Measurements from ENCODE around the gene ADCYAP1R1. TPM values are rescaled to one million over a fixed set of nuclear protein-coding genes. Genes with fewer than 3 reads are reported as not detected.

ADCYAP1R1 gene
- polyA plus RNA-seq, 3 donors = not detected

- TF ChIP-seq, protein P1, sequence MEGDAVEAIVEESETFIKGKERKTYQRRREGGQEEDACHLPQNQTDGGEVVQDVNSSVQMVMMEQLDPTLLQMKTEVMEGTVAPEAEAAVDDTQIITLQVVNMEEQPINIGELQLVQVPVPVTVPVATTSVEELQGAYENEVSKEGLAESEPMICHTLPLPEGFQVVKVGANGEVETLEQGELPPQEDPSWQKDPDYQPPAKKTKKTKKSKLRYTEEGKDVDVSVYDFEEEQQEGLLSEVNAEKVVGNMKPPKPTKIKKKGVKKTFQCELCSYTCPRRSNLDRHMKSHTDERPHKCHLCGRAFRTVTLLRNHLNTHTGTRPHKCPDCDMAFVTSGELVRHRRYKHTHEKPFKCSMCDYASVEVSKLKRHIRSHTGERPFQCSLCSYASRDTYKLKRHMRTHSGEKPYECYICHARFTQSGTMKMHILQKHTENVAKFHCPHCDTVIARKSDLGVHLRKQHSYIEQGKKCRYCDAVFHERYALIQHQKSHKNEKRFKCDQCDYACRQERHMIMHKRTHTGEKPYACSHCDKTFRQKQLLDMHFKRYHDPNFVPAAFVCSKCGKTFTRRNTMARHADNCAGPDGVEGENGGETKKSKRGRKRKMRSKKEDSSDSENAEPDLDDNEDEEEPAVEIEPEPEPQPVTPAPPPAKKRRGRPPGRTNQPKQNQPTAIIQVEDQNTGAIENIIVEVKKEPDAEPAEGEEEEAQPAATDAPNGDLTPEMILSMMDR (IDR thresholded peaks at IDR 0.05) = no peak
- Histone ChIP-seq H3K27me3 (ENCODE audit: control insufficient read depth in 2 of 2, insufficient read depth in 2 of 2, low read length in 2 of 2) (no peaks in the 10 kb centered on the region), H3K4me3 (replicated peaks in 1 of 3; ENCODE audit: low read depth in 2 of 3, low read length in 3 of 3) (no peak overlapping the region), H2AFZ (ENCODE audit: insufficient read depth, low read depth, low read length, poor library complexity, severe bottlenecking) (no peak overlapping the region), H3K4me2 (replicated peaks; ENCODE audit: extremely low read depth, low read length, poor library complexity, severe bottlenecking) (no peak overlapping the region), H4K20me1 (ENCODE audit: insufficient read depth, low read length) (no peaks in the 10 kb centered on the region), H3K79me2 (ENCODE audit: insufficient read depth, low read length) (no peaks in the 10 kb centered on the region), H3K4me1 (ENCODE audit: control insufficient read depth in 1 of 2, insufficient read depth in 2 of 2, low read length in 2 of 2) (no peaks in the 10 kb centered on the region), H3K27ac (ENCODE audit: low read depth in 1 of 2, low read length in 2 of 2) (no peak overlapping the region), H3K36me3 (replicated peaks in 1 of 2; ENCODE audit: control insufficient read depth in 1 of 2, insufficient read depth in 2 of 2, low read length in 2 of 2) (no peaks in the 10 kb centered on the region), H3K9ac (ENCODE audit: insufficient read depth, low read length, poor library complexity, severe bottlenecking) (no peak overlapping the region), H3K9me3 (replicated peaks in 1 of 2; ENCODE audit: control insufficient read depth in 1 of 2, insufficient read depth in 1 of 2, low read length in 2 of 2) (no peaks in the 10 kb centered on the region)
- WGBS (ENCODE audit: insufficient coverage) = 92% methylated on average over 5 of the region's 8 CpGs
- H3K4me3 Mint-ChIP-seq = no peak overlapping the region
- H3K4me1 Mint-ChIP-seq = no peaks in the 10 kb centered on the region
- intact Hi-C loops (cut with micrococcal nuclease) = no loop called here
- H3K27ac Mint-ChIP-seq = no peak overlapping the region
- H3K9me3 Mint-ChIP-seq = peaks cover 0 to 3% (median 0%) of the 10 kb centered on the region in 7 donors
- peaks cover 2 to 6% (median 5%) of the 10 kb centered on the region in 3 donors for H3K27me3 Mint-ChIP-seq (ENCODE audit: low read depth in 3 of 3)
- no peak for DNase-seq
- no peaks in the 10 kb centered on the region for H3K36me3 Mint-ChIP-seq
Observed at GRCh38 chr7:31062746-31063435, 10.8 kb downstream of the ADCYAP1R1 start.

DNA sequence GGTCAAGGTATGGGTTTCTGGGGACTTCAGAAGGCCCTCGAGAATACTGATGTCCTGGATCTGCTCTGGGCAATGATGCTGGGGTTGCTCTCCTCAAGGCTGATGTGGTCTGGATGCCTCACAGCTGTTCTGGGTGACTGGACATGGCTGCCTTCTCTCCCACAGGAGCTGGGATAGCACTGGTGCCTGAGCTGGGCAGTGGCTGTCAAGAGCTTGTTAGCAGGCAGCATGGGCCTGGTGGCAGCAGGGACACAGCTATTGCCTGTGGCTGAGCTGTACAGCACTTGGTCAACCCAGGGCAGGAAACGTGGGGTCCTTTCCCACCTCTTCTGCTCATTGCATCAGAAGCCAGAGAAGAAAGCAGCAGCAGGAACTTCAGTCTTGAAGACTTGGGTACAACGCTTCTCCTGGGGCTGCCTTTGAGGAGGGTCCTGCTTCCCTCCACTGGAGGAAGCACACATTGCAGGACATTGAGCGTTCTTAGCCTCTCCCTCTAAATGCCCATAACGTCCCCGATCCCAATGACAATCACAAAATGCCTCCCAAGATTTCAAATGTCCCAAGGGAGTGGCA, 13.0 kb downstream of the ADCYAP1R1 start:
- Mint-ChIP-seq H3K27ac (no peak overlapping the region), H3K4me3 (no peak overlapping the region)

More for the DNA sequence above, 13.0 kb downstream of the ADCYAP1R1 start:
- DNase-seq = no peak
- H4K20me1 ChIP-seq (ENCODE audit: insufficient read depth, low read length) = no peaks in the 10 kb centered on the region
- no peaks in the 10 kb centered on the region for H3K36me3 ChIP-seq (replicated peaks in 1 of 2; ENCODE audit: control insufficient read depth in 1 of 2, insufficient read depth in 2 of 2, low read length in 2 of 2)
- H3K79me2 ChIP-seq (ENCODE audit: insufficient read depth, low read length) = no peaks in the 10 kb centered on the region
- no peaks in the 10 kb centered on the region for H3K4me1 Mint-ChIP-seq
- no peaks in the 10 kb centered on the region for H3K27me3 ChIP-seq (ENCODE audit: control insufficient read depth in 2 of 2, insufficient read depth in 2 of 2, low read length in 2 of 2)
- no peak overlapping the region for H3K4me3 ChIP-seq (replicated peaks in 1 of 3; ENCODE audit: low read depth in 2 of 3, low read length in 3 of 3)
- no peaks in the 10 kb centered on the region for H3K4me1 ChIP-seq (ENCODE audit: control insufficient read depth in 1 of 2, insufficient read depth in 2 of 2, low read length in 2 of 2)
- WGBS (ENCODE audit: insufficient coverage) = 51% methylated on average over 3 of the region's 6 CpGs
- peaks cover 0 to 5% (median 3%) of the 10 kb centered on the region in 3 donors for H3K27me3 Mint-ChIP-seq (ENCODE audit: low read depth in 3 of 3)
- H3K27ac ChIP-seq (ENCODE audit: low read depth in 1 of 2, low read length in 2 of 2) = no peak overlapping the region
- H3K9me3 Mint-ChIP-seq = peaks cover 0 to 3% (median 0%) of the 10 kb centered on the region in 7 donors
- H3K36me3 Mint-ChIP-seq = no peaks in the 10 kb centered on the region
- no peak overlapping the region for H2AFZ ChIP-seq (ENCODE audit: insufficient read depth, low read depth, low read length, poor library complexity, severe bottlenecking)
- TF ChIP-seq, protein P1 (IDR thresholded peaks at IDR 0.05) = no peak
- H3K9me3 ChIP-seq (replicated peaks in 1 of 2; ENCODE audit: control insufficient read depth in 1 of 2, insufficient read depth in 1 of 2, low read length in 2 of 2) = no peaks in the 10 kb centered on the region
- no peak overlapping the region for H3K4me2 ChIP-seq (replicated peaks; ENCODE audit: extremely low read depth, low read length, poor library complexity, severe bottlenecking)
- intact Hi-C loops (cut with micrococcal nuclease) = no loop called here
- H3K9ac ChIP-seq (ENCODE audit: insufficient read depth, low read length, poor library complexity, severe bottlenecking) = no peak overlapping the region
